HG03575 (cell line): ENCODE results near the gene CHRNA10.

Experiments
- ATAC-seq: cut with Tn5 transposase; IDR thresholded peaks from one replicate; pipeline ENCODE4 v1.9.1; 2021; ENCODE audit not compliant: unreplicated experiment, insufficient number of reproducible peaks, low FRiP score; ENCODE audit errors: extremely low read depth

Gene CHRNA10

GRCh38 chr11:3641191-3641590, 30.0 kb downstream of the CHRNA10 start:
- no peak for ATAC-seq

GRCh38 chr11:3639841-3640240, 31.3 kb downstream of the CHRNA10 start:
- no peak for ATAC-seq

- ATAC-seq, result no peak
Observed at GRCh38 chr11:3638513-3638912, 32.7 kb downstream of the CHRNA10 start.

GRCh38 chr11:3637201-3637600, 34.0 kb downstream of the CHRNA10 start:
- ATAC-seq, result no peak

- no peak for ATAC-seq
Observed at GRCh38 chr11:3635641-3636375, 35.4 kb downstream of the CHRNA10 start.

GRCh38 chr11:3632070-3632660, 39.0 kb downstream of the CHRNA10 start:
- no peak for ATAC-seq

GRCh38 chr11:3631331-3631730, 39.9 kb downstream of the CHRNA10 start:
- ATAC-seq, result no peak

GRCh38 chr11:3627291-3627690, 43.9 kb downstream of the CHRNA10 start:
- ATAC-seq, result no peak

GRCh38 chr11:3626250-3626960, 44.8 kb downstream of the CHRNA10 start:
- ATAC-seq, result no peak

- no peak for ATAC-seq
Observed at GRCh38 chr11:3623767-3624458, 47.3 kb downstream of the CHRNA10 start.

GRCh38 chr11:3623121-3623520, 48.1 kb downstream of the CHRNA10 start:
- no peak for ATAC-seq

- no peak for ATAC-seq
Observed at GRCh38 chr11:3622521-3622920, 48.7 kb downstream of the CHRNA10 start.

- ATAC-seq, result no peak
Observed at GRCh38 chr11:3617990-3618389, 53.2 kb downstream of the CHRNA10 start.

GRCh38 chr11:3616721-3617460, 54.3 kb downstream of the CHRNA10 start:
- ATAC-seq, result no peak

GRCh38 chr11:3615998-3616397, 55.2 kb downstream of the CHRNA10 start:
- no peak for ATAC-seq
